Subcutaneous adipose tissue (tissue), 4 donors: Measurements from ENCODE around the gene HOXA13. TPM values are rescaled to one million over a fixed set of nuclear protein-coding genes. Genes with fewer than 3 reads are reported as not detected.

Source experiments
- total RNA-seq, 4 donors: library from RNA; depleted of rRNA; stranded (reverse); fragments of >200 nt; gene quantifications; one replicate each; pipeline ENCODE4 v1.1.0, GENCODE V29; 2016
- TF ChIP-seq, protein P1 (sequence below): fragments of 450-650 bp; IDR thresholded peaks from one replicate; pipeline ENCODE4 v1.5.1; 2016; ENCODE audit warnings: low read depth, mild to moderate bottlenecking, control low read depth, antibody characterized with exemption, moderate library complexity

HOXA13 gene
- total RNA-seq, 4 donors from 2014 or later: 0.44 to 0.68 (median 0.65) TPM; not detected in 1

GRCh38 chr7:27165996-27166530, 33.8 kb downstream of the HOXA13 start:
- TF ChIP-seq, protein P1, sequence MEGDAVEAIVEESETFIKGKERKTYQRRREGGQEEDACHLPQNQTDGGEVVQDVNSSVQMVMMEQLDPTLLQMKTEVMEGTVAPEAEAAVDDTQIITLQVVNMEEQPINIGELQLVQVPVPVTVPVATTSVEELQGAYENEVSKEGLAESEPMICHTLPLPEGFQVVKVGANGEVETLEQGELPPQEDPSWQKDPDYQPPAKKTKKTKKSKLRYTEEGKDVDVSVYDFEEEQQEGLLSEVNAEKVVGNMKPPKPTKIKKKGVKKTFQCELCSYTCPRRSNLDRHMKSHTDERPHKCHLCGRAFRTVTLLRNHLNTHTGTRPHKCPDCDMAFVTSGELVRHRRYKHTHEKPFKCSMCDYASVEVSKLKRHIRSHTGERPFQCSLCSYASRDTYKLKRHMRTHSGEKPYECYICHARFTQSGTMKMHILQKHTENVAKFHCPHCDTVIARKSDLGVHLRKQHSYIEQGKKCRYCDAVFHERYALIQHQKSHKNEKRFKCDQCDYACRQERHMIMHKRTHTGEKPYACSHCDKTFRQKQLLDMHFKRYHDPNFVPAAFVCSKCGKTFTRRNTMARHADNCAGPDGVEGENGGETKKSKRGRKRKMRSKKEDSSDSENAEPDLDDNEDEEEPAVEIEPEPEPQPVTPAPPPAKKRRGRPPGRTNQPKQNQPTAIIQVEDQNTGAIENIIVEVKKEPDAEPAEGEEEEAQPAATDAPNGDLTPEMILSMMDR: no peak

- TF ChIP-seq, protein P1: no peak
Observed at GRCh38 chr7:27165089-27165995, 34.5 kb downstream of the HOXA13 start, which contains the start of gene HOXA9. Gene HOXA9 (minus strand): TSS chr7:27165537. CDS start chr7:27165457, 80 bp downstream.

DNA sequence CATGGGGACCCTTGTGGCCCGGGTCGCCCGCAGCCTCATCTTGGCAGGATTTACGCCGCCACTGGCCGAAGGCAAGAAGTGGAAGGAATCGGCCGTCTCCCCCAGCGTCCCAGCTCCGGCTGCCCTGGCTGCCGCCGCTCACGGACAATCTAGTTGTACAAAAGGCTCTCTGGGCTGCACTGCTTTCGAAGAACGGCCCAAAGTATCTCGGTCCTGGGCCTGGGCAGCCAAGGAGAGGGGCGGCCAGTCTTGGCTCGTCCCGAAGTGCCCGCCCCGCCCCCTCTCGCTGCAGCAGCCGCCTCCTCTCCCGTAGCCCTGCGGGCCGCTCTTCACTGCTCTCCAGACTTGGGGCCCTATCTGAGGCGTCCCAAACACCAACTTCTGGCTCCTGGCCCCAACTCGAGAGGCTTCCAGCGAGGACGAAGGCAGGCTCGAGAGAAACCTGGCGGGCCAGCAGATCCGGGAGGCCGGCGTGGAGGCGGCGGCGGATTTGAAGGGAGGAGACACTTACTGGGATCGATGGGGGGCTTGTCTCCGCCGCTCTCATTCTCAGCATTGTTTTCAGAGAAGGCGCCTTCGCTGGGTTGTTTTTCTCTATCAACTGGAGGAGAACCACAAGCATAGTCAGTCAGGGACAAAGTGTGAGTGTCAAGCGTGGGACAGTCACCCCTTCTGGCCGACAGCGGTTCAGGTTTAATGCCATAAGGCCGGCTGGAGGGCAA, 35.4 kb downstream of the HOXA13 start:
- TF ChIP-seq, protein P1: no peak

GRCh38 chr7:27164045-27164366, 35.9 kb downstream of the HOXA13 start:
- TF ChIP-seq, protein P1: no peak

DNA sequence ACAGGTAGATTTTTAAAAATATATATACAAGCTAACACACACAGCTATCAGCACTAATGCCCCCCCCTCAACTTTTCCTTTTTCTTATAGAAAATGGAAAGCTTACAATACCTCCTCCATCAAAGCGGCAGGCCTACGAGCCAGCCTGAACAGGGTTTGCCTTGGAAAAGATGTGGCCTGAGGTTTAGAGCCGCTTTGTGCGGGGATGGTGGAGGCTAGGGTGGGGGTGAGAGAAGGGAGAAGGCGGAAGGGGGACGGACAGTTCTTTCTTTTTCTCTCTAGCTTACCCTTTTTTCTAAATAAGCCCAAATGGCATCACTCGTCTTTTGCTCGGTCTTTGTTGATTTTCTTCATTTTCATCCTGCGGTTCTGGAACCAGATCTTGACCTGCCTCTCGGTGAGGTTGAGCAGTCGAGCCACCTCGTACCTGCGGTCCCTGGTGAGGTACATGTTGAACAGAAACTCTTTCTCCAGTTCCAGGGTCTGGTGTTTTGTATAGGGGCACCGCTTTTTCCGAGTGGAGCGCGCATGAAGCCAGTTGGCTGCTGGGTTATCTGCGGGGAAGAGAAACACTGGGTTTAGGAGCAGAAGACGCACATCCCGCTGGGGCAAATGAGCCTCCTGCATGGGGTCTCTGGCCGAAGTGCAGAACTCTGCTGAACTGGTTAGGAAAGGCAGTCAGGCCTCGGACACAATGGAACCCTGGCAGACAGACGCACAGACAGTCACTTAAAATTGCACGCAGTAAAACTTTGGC, 36.4 kb downstream of the HOXA13 start:
- TF ChIP-seq, protein P1: no peak

DNA sequence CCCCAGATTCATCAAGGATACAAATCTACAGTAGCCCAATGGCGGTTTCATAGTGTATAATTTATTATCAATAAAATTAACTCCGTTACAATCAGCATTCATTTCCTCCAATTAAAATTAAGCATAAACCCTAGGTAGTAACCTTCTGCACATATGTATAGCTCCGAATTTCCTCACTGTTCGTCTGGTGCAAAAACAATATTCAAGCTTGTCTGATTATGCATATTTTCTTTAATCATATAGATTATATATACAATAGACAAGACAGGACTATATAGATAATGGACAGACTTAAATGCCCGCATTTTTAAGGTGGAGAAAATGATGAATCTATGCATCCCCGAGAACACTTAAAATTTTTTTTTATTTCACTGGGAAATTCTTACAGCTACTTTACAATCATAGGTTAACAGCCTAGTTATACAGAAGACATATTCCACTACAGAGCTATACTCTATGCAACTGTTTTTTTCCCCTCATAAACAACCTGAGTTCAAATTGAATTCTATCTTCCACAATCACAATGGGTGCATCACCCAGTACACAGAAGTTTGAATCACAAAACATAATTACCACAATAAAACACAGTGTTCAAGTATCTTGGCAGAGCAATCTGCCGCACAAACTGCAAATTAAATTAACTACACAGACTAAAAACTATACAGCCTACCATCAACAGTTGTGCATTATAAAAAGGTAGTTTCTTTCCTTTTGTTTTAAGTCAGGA, 37.2 kb downstream of the HOXA13 start:
- TF ChIP-seq, protein P1: no peak
